Measurements from ENCODE around the gene SERP2. TPM values are rescaled to one million over a fixed set of nuclear protein-coding genes. Genes with fewer than 3 reads are reported as not detected.

The SERP2 gene
- total and polyA plus RNA-seq, 9 of the 15 experiments (the other 6 are each of a cell fraction or from before 2014, with no cell fraction given) = 0.13 TPM; not detected in 8

DNA sequence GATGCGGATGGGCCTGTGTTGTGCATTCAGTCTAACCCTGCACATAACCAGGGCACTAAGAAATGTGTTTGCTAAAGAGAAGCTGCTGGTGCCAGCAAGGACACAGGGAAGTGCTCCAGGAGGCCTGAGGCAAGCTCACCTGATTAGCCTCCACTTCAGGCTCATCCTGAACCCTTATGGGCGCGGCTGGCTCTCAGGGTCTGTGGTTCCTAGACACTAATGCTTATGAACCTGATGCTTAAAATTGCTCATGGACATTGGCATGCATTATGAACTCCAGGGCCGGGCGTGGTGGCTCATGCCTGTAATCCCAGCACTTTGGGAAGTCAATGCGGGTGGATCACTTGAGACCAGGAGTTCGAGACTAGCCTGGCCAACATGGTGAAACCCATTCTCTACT lies 34.3 kb downstream of the SERP2 start:
- CTCF ChIA-PET (ENCODE audit: low intra/inter-chr PET ratio) = no interaction called here
- H3K9ac ChIP-seq (ENCODE audit: insufficient read depth in 1 of 2, low read depth in 2 of 2, low read length in 2 of 2) = no peak overlapping the region
- H2AFZ ChIP-seq (ENCODE audit: low read depth, low read length) = no peak overlapping the region
- H3K79me2 ChIP-seq (ENCODE audit: control insufficient read depth, insufficient read depth, low read length) = no peaks in the 10 kb centered on the region
- H3K27ac ChIP-seq (ENCODE audit: extremely low read depth, low read depth, low read length) = no peak overlapping the region
- 53% methylated on average over 5 of the region's 7 CpGs for WGBS (ENCODE audit: insufficient coverage, low coverage, missing lambda C conversion rate)
- no peaks in the 10 kb centered on the region for H3K9me3 ChIP-seq (replicated peaks; ENCODE audit: control insufficient read depth, insufficient read depth, low read depth, low read length)
- in situ Hi-C loops (cut with MboI) (no loop called here), intact Hi-C loops (cut with micrococcal nuclease) (no loop called here)
- no peaks in the 10 kb centered on the region for H3K9me1 ChIP-seq (ENCODE audit: control insufficient read depth, insufficient read depth, low read length)
- no peak overlapping the region for H3K4me3 ChIP-seq
- no peaks in the 10 kb centered on the region for H3K36me3 ChIP-seq (ENCODE audit: control insufficient read depth, insufficient read depth, low read length)
- POLR2A ChIA-PET = interaction anchor here (0.6 kb wide), 1 partner anchor 302 kb away, joined by 3 read pairs; no protein-coding TSS in a partner anchor
- no peak overlapping the region for H3K4me2 ChIP-seq (ENCODE audit: insufficient read depth, low read length)
- no peaks in the 10 kb centered on the region for H4K20me1 ChIP-seq (replicated peaks; ENCODE audit: control insufficient read depth, insufficient read depth, low read length)
- ATAC-seq (no peak), DNase-seq (ENCODE audit: extremely low read depth in 1 of 4, low spot score in 3 of 4) (no peak), FAIRE-seq (no peak)
- H3K4me1 ChIP-seq (replicated peaks in 1 of 2; ENCODE audit: control insufficient read depth in 2 of 2, insufficient read depth in 2 of 2, low read length in 2 of 2) = peaks cover 8 to 9% of the 10 kb centered on the region in 2 experiments; a peak in 4 of 5 replicates
- no peaks in the 10 kb centered on the region; a peak in 1 of 5 replicates for H3K27me3 ChIP-seq (ENCODE audit: control insufficient read depth in 2 of 2, insufficient read depth in 2 of 2, low read length in 2 of 2)
- BruUV-seq (replicated peaks) = no TSS peak
- TF ChIP-seq SRSF9 (IDR thresholded peaks at IDR 0.05; ENCODE audit: borderline replicate concordance, low read depth, low read length) (no peak), TRIM24 (IDR thresholded peaks at IDR 0.05) (no peak), GTF2E2 (tag; IDR thresholded peaks at IDR 0.05) (no peak), NELFE (IDR thresholded peaks at IDR 0.05; ENCODE audit: insufficient read depth, insufficient read length) (no peak), STAT5A (IDR thresholded peaks at IDR 0.05; ENCODE audit: borderline replicate concordance, low read length) (no peak)
- TF ChIP-seq, protein P1, sequence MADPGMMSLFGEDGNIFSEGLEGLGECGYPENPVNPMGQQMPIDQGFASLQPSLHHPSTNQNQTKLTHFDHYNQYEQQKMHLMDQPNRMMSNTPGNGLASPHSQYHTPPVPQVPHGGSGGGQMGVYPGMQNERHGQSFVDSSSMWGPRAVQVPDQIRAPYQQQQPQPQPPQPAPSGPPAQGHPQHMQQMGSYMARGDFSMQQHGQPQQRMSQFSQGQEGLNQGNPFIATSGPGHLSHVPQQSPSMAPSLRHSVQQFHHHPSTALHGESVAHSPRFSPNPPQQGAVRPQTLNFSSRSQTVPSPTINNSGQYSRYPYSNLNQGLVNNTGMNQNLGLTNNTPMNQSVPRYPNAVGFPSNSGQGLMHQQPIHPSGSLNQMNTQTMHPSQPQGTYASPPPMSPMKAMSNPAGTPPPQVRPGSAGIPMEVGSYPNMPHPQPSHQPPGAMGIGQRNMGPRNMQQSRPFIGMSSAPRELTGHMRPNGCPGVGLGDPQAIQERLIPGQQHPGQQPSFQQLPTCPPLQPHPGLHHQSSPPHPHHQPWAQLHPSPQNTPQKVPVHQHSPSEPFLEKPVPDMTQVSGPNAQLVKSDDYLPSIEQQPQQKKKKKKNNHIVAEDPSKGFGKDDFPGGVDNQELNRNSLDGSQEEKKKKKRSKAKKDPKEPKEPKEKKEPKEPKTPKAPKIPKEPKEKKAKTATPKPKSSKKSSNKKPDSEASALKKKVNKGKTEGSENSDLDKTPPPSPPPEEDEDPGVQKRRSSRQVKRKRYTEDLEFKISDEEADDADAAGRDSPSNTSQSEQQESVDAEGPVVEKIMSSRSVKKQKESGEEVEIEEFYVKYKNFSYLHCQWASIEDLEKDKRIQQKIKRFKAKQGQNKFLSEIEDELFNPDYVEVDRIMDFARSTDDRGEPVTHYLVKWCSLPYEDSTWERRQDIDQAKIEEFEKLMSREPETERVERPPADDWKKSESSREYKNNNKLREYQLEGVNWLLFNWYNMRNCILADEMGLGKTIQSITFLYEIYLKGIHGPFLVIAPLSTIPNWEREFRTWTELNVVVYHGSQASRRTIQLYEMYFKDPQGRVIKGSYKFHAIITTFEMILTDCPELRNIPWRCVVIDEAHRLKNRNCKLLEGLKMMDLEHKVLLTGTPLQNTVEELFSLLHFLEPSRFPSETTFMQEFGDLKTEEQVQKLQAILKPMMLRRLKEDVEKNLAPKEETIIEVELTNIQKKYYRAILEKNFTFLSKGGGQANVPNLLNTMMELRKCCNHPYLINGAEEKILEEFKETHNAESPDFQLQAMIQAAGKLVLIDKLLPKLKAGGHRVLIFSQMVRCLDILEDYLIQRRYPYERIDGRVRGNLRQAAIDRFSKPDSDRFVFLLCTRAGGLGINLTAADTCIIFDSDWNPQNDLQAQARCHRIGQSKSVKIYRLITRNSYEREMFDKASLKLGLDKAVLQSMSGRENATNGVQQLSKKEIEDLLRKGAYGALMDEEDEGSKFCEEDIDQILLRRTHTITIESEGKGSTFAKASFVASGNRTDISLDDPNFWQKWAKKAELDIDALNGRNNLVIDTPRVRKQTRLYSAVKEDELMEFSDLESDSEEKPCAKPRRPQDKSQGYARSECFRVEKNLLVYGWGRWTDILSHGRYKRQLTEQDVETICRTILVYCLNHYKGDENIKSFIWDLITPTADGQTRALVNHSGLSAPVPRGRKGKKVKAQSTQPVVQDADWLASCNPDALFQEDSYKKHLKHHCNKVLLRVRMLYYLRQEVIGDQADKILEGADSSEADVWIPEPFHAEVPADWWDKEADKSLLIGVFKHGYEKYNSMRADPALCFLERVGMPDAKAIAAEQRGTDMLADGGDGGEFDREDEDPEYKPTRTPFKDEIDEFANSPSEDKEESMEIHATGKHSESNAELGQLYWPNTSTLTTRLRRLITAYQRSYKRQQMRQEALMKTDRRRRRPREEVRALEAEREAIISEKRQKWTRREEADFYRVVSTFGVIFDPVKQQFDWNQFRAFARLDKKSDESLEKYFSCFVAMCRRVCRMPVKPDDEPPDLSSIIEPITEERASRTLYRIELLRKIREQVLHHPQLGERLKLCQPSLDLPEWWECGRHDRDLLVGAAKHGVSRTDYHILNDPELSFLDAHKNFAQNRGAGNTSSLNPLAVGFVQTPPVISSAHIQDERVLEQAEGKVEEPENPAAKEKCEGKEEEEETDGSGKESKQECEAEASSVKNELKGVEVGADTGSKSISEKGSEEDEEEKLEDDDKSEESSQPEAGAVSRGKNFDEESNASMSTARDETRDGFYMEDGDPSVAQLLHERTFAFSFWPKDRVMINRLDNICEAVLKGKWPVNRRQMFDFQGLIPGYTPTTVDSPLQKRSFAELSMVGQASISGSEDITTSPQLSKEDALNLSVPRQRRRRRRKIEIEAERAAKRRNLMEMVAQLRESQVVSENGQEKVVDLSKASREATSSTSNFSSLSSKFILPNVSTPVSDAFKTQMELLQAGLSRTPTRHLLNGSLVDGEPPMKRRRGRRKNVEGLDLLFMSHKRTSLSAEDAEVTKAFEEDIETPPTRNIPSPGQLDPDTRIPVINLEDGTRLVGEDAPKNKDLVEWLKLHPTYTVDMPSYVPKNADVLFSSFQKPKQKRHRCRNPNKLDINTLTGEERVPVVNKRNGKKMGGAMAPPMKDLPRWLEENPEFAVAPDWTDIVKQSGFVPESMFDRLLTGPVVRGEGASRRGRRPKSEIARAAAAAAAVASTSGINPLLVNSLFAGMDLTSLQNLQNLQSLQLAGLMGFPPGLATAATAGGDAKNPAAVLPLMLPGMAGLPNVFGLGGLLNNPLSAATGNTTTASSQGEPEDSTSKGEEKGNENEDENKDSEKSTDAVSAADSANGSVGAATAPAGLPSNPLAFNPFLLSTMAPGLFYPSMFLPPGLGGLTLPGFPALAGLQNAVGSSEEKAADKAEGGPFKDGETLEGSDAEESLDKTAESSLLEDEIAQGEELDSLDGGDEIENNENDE (IDR thresholded peaks at IDR 0.05; ENCODE audit: low read depth, low read length) = no peak

Measured in K562 (cell line).